Natural killer cell (primary cell): ENCODE measurements around the gene SCARB1. TPM values are rescaled to one million over a fixed set of nuclear protein-coding genes. Genes with fewer than 3 reads are reported as not detected.

Source experiments
- ATAC-seq, 3 donors: fragments of 150-1000 bp in 2 of 3; fragments of 200-7000 bp in 1 of 3; cut with Tn5 transposase; 1 replicate in 1 of 3; 2 replicates in 2 of 3; pipeline ENCODE4 v1.10.0; 2021; ENCODE audit warnings: mild to moderate bottlenecking in 2 of 3, moderate library complexity in 2 of 3
- DNase-seq, 2 donors: peaks; one replicate each; pipeline versions ENCODE4 v3.0.0 to v3.0.0-alpha.2; 2013 to 2021; ENCODE audit warnings: mixed read lengths in 1 of 2
- H3K27ac ChIP-seq: one replicate; pipeline ENCODE4 v1.5.1; 2013; ENCODE audit warnings: mild to moderate bottlenecking, low read length
- H3K27me3 ChIP-seq: one replicate; pipeline ENCODE4 v1.6.1; 2013; ENCODE audit warnings: low read length; ENCODE audit not compliant: control insufficient read depth, insufficient read depth
- H3K36me3 ChIP-seq: one replicate; pipeline ENCODE4 v1.6.1; 2013; ENCODE audit warnings: low read length; ENCODE audit not compliant: control insufficient read depth, insufficient read depth
- H3K4me1 ChIP-seq: one replicate; pipeline ENCODE4 v1.6.1; 2013; ENCODE audit warnings: low read length; ENCODE audit not compliant: control insufficient read depth, insufficient read depth
- H3K4me3 ChIP-seq: one replicate; pipeline ENCODE4 v1.5.1; 2013; ENCODE audit warnings: low read length
- H3K9me3 ChIP-seq: one replicate; pipeline ENCODE4 v1.6.1; 2013; ENCODE audit warnings: low read length; ENCODE audit not compliant: control insufficient read depth, insufficient read depth
- H3K27ac Mint-ChIP-seq, 2 donors: one replicate each; pipeline ENCODE4 v1.8.0; 2022; ENCODE audit warnings: mild to moderate bottlenecking in 2 of 2, mixed read lengths in 2 of 2, moderate library complexity in 1 of 2
- H3K27me3 Mint-ChIP-seq, 2 donors: one replicate each; pipeline ENCODE4 v1.8.0; 2022; ENCODE audit warnings: low read depth in 2 of 2, mixed read lengths in 2 of 2
- H3K36me3 Mint-ChIP-seq: one replicate; pipeline ENCODE4 v1.8.0; 2022; ENCODE audit warnings: mixed read lengths
- H3K4me1 Mint-ChIP-seq, 2 donors: one replicate each; pipeline ENCODE4 v1.8.0; 2022; ENCODE audit warnings: mixed read lengths in 2 of 2
- H3K4me3 Mint-ChIP-seq: one replicate; pipeline ENCODE4 v1.8.0; 2022; ENCODE audit warnings: mild to moderate bottlenecking, moderate library complexity, mixed read lengths
- H3K9me3 Mint-ChIP-seq, 2 donors: one replicate each; pipeline ENCODE4 v1.8.0; 2022; ENCODE audit warnings: mixed read lengths in 2 of 2
- WGBS: methylation state at CpG from one replicate; pipeline ENCODE4 v1.1.7; 2013; ENCODE audit warnings: missing lambda C conversion rate; ENCODE audit not compliant: insufficient coverage; 5-methylcytosine and 5-hydroxymethylcytosine counted together
- intact Hi-C: fragments of 100-400 bp; cut with micrococcal nuclease; formaldehyde crosslinking; loops from one replicate; pipeline ENCODE4 v1.14.2; 2022
- total RNA-seq, 4 donors: library from RNA; stranded (reverse); fragments of 120-200 nt in 1 of 4; gene quantifications; one replicate each; pipeline versions ENCODE4 v1.2.3 to v1.2.4, GENCODE V29; 2013 to 2022
- TF ChIP-seq, protein P1 (sequence below): fragments of 200-600 bp; IDR thresholded peaks from one replicate; pipeline ENCODE4 v1.8.0; 2022; ENCODE audit warnings: antibody characterized with exemption

The SCARB1 gene
- total RNA-seq, 3 donors from 2014 or later (not counting 1 experiment from before 2014, with no cell fraction given) = 1.1 to 2.7 (median 1.3) TPM

DNA sequence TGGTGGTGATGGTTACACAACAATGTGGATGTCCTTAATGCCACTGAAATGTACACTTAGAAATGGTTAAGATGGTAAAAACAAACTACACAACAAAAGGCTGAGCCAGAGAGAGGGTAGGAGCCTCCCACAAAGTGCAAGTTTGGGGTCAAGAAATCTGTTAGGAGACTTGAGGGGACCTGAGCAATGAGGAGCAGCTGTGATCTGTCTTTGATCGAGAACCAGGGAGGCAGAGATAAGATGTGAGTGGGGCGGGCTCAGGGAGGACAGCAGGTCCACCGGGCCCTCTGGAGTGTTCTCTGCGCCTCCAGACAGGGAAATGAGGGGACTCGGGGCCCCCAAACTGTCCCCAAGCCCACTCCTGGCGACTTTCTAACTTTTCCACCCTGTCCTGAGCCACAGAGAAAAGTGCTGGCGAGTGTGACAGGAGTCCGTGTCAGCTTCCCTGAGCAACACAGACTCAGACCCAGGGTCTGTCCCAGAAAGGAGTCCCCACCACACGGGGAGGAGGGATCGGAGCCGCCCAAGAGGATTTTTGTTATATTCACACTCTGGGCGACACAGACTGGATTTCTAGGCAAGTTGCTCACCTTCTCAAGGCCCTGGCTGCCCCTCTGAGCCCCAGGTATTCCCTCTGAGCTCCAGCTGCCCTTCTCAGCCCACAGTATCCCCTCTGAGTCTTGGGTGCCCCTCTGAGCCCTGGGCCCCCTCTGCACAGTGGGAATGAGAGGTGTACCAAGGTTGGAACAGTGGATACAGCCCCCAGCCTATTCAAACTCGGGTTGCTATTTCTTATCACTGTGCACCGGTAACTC, 11.5 kb upstream of the SCARB1 start:
- intact Hi-C loops = no loop called here

DNA sequence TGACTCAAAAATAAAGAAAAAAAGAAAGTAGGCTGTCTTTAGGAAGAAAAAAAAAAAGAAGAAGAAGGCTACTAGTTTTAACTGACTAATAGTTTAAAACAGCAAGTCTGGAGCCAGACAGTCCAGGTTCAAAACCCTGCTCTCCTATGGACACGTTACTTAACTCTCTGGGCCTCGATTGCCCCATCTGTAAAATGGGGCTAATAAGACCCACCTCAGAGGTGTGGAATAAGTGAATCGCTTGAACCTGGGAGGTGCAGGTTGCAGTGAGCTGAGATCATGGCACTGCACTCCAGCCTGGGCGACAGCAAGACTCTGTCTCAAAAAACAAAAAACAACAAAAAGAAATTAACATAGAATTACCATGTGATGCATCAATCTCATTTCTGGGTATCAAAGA, 10.5 kb upstream of the SCARB1 start:
- H3K4me3 ChIP-seq = no peak overlapping the region
- WGBS = 84% methylated on average over 4 of the region's 4 CpGs
- Mint-ChIP-seq H3K36me3 (no peaks in the 10 kb centered on the region), H3K4me1 (peaks cover 0 to 2% of the 10 kb centered on the region in 2 donors), H3K27me3 (peaks cover 13 to 22% of the 10 kb centered on the region in 2 donors), H3K9me3 (no peaks in the 10 kb centered on the region), H3K27ac (no peak overlapping the region), H3K4me3 (no peak overlapping the region)
- intact Hi-C loops = no loop called here
- DNase-seq (no peak), ATAC-seq (no peak)
- H3K27me3 ChIP-seq = no peaks in the 10 kb centered on the region
- peaks cover 2% of the 10 kb centered on the region for H3K4me1 ChIP-seq
- H3K36me3 ChIP-seq = no peaks in the 10 kb centered on the region
- H3K27ac ChIP-seq = no peak overlapping the region
- TF ChIP-seq, protein P1, sequence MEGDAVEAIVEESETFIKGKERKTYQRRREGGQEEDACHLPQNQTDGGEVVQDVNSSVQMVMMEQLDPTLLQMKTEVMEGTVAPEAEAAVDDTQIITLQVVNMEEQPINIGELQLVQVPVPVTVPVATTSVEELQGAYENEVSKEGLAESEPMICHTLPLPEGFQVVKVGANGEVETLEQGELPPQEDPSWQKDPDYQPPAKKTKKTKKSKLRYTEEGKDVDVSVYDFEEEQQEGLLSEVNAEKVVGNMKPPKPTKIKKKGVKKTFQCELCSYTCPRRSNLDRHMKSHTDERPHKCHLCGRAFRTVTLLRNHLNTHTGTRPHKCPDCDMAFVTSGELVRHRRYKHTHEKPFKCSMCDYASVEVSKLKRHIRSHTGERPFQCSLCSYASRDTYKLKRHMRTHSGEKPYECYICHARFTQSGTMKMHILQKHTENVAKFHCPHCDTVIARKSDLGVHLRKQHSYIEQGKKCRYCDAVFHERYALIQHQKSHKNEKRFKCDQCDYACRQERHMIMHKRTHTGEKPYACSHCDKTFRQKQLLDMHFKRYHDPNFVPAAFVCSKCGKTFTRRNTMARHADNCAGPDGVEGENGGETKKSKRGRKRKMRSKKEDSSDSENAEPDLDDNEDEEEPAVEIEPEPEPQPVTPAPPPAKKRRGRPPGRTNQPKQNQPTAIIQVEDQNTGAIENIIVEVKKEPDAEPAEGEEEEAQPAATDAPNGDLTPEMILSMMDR = no peak
- H3K9me3 ChIP-seq = no peaks in the 10 kb centered on the region

More for the DNA sequence above, 11.5 kb upstream of the SCARB1 start:
- peaks cover 8 to 19% of the 10 kb centered on the region in 2 donors for H3K27me3 Mint-ChIP-seq
- no peak for ATAC-seq
- no peak overlapping the region for H3K27ac Mint-ChIP-seq
- H3K36me3 ChIP-seq = no peaks in the 10 kb centered on the region
- H3K4me1 Mint-ChIP-seq = no peaks in the 10 kb centered on the region
- TF ChIP-seq, protein P1 = no peak
- WGBS = 83% methylated on average over 14 of the region's 14 CpGs
- no peaks in the 10 kb centered on the region for H3K9me3 Mint-ChIP-seq
- DNase-seq = no peak
- no peaks in the 10 kb centered on the region for H3K4me1 ChIP-seq
- H3K9me3 ChIP-seq = no peaks in the 10 kb centered on the region
- no peaks in the 10 kb centered on the region for H3K27me3 ChIP-seq
- H3K4me3 Mint-ChIP-seq = no peak overlapping the region
- H3K36me3 Mint-ChIP-seq = no peaks in the 10 kb centered on the region
- H3K4me3 ChIP-seq = no peak overlapping the region
- H3K27ac ChIP-seq = no peak overlapping the region

DNA sequence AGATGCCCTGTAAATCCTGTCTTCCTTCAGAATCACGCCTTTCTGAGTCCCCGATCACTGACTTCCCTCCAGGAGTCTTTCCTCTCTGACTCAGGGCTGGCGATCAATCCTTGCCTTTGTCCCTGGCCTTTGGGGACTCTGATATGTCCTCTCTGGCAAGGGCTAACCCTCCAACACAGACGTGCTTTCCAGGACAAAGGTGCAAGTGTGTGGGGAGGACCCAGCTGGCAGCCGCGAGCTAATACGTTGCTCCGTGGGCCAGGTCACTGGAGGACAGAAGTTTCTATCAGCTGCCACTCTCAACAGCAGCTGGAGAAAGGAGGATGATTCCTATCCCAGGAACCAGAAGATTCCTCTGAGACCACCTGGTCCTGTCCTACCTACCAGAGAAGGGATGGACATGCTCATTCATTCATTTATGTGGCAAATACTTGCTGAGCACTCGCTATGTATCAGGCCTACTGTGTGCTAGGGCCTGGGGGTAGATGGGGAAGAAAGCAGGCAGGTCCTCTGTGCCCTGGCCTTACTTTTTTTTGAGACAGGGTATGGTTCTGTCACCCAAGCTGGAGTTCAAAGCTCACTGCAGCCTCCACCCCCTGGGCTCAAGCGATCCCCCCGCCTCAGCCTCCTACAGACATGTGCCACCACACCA, 8.5 kb upstream of the SCARB1 start:
- ATAC-seq (no peak), DNase-seq (no peak)
- H3K4me1 Mint-ChIP-seq = peaks cover 0 to 10% of the 10 kb centered on the region in 2 donors
- Histone ChIP-seq H3K9me3 (no peaks in the 10 kb centered on the region), H3K4me3 (no peak overlapping the region), H3K27me3 (no peaks in the 10 kb centered on the region), H3K27ac (no peak overlapping the region), H3K4me1 (peaks cover 7% of the 10 kb centered on the region), H3K36me3 (no peaks in the 10 kb centered on the region)
- intact Hi-C loops = no loop called here
- no peaks in the 10 kb centered on the region for H3K9me3 Mint-ChIP-seq
- no peak overlapping the region for H3K4me3 Mint-ChIP-seq
- WGBS = 96% methylated on average over 11 of the region's 11 CpGs
- H3K27ac Mint-ChIP-seq = no peak overlapping the region
- TF ChIP-seq, protein P1 = no peak
- no peaks in the 10 kb centered on the region for H3K36me3 Mint-ChIP-seq
- peaks cover 22 to 34% of the 10 kb centered on the region in 2 donors for H3K27me3 Mint-ChIP-seq
